HFFc6 (cell line): ENCODE data around the gene PRR33. TPM values are rescaled to one million over a fixed set of nuclear protein-coding genes. Genes with fewer than 3 reads are reported as not detected.

Experiments used
- DNase-seq: peaks from one replicate; pipeline ENCODE4 v3.0.0-alpha.2; 2018
- H3K27ac Mint-ChIP-seq: 2 replicates; pipeline ENCODE4 v1.8.0; 2020; ENCODE audit warnings: mild to moderate bottlenecking, mixed read lengths
- H3K27me3 Mint-ChIP-seq: 2 replicates; pipeline ENCODE4 v1.8.0; 2021; ENCODE audit warnings: mild to moderate bottlenecking, moderate library complexity, mixed read lengths; ENCODE audit not compliant: insufficient read depth
- H3K36me3 Mint-ChIP-seq: 2 replicates; pipeline ENCODE4 v1.8.0; 2021; ENCODE audit warnings: low read depth, mixed read lengths
- H3K4me1 Mint-ChIP-seq: 2 replicates; pipeline ENCODE4 v1.8.0; 2020; ENCODE audit warnings: low read depth, mixed read lengths
- H3K4me3 Mint-ChIP-seq: 2 replicates; pipeline ENCODE4 v1.8.0; 2020; ENCODE audit warnings: mild to moderate bottlenecking, moderate library complexity, mixed read lengths
- H3K9me3 Mint-ChIP-seq: 2 replicates; pipeline ENCODE4 v1.8.0; 2020; ENCODE audit warnings: mild to moderate bottlenecking, mixed read lengths
- CTCF ChIP-seq: fragments of 200-600 bp; sonication (generic); IDR thresholded peaks from 2 replicates; pipeline ENCODE4 v1.5.0; 2021; ENCODE audit warnings: antibody characterized with exemption, mild to moderate bottlenecking
- total RNA-seq, 6 experiments: library from RNA; stranded (reverse); fragmentation: NEBNext Ultra II Directional; extraction: Animal tissue kit (Norgen Biotek cat#: 25700); gene quantifications; 2 replicates in 1 of 6; 3 replicates in 5 of 6; pipeline ENCODE4 v1.2.3, GENCODE V29; 2021

The PRR33 gene
- total RNA-seq, 6 experiments from 2014 or later, result not detected

DNA sequence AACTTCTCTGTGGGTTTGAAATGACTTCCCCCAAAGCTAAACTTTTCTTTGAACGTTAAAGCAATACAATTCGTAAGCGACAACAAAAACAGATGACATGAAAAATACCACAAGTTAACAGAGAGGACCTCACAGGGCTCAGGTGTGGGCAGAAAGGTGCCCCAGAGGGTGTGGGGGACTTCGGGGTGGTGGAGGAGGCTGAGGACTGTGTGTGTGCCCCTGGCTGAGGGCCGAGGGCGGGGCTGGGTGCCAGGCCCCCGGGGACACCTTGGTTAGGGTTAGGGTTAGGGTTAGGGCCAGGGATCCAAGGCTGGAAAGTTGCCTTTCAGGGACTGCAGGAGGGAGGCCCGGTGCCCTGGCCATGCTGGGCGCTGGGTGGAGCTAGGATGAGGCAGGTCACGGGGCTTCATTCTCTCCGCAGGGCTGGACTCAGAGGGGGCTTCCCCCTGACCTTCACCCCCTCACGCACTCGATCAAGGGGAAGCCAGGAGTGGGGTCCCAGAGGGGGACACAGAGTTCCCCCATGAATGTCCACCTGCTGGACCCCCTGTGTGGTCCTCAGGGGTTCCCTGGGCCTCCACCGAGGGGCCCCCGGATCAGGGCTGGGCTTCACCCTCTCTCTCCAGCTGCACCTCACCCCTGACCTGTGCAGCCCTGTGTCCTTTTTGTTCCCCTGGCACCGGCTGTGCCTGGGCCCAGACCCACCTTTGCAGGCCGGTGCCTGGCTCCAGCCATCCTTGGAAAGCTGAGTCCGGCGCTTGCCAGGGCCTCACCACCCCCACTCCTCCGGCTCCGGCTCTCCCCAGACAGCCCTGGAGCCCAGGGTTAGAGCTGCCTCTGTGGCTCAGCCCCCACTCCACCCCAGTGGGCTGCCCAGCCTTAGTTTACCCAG is 45.9 kb downstream of the PRR33 start:
- H3K36me3 Mint-ChIP-seq, result no peaks in the 10 kb centered on the region
- H3K27me3 Mint-ChIP-seq, result peaks cover 38% of the 10 kb centered on the region
- DNase-seq, result no peak
- no peaks in the 10 kb centered on the region; the same call in 1 of the 2 replicates for H3K4me1 Mint-ChIP-seq
- no peak overlapping the region for H3K27ac Mint-ChIP-seq
- TF ChIP-seq CTCF, result no peak
- H3K9me3 Mint-ChIP-seq, result no peaks in the 10 kb centered on the region
- no peak overlapping the region for H3K4me3 Mint-ChIP-seq

GRCh38 chr11:1845095-1845429 is 46.6 kb downstream of the PRR33 start:
- H3K9me3 Mint-ChIP-seq, result no peaks in the 10 kb centered on the region
- H3K36me3 Mint-ChIP-seq, result no peaks in the 10 kb centered on the region
- peaks cover 38% of the 10 kb centered on the region for H3K27me3 Mint-ChIP-seq
- no peaks in the 10 kb centered on the region; the same call in 1 of the 2 replicates for H3K4me1 Mint-ChIP-seq
- no peak overlapping the region for H3K27ac Mint-ChIP-seq
- DNase-seq, result no peak
- H3K4me3 Mint-ChIP-seq, result no peak overlapping the region
- TF ChIP-seq CTCF, result no peak

DNA sequence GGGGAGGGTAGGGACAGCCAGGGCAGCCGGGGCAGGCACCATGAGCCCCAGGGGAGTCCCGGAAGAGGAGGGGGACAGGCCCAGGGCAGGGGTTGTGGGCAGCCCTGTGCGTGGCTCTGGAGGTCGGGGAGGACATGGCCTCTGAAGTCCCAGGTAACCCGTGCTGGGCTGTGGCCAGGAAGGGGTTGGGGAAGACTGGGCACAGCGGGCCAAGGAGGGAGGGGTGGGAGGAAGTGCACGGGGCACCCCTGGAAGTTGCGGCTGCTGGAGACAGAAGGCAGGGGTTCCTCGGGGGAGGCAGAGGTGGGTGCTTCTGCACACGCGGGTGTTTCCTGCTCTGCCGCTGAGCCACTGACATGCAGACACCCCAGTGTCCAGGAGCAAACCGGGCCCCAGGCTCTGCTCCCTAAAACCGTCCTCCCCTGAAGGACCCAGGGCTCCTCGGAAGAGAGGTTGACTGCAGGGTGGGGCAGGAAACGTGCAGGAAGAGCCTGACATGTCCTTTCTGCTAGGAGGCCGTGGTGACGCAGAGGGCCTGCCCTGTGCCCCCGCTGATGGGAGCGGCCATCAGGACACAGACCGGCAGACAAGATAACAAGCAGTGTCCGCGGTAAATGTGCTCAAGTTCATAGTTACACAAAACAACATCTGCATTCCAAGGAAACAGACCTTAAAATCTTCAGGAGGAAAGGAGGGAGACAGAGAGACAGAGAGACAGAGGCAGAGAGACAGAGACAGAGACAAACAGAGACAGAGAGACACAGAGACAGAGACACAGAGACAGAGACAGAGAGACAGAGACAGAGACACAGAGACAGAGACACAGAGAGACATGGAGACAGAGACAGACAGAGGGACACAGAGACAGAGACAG is 47.2 kb downstream of the PRR33 start:
- Mint-ChIP-seq H3K27me3 (peaks cover 38% of the 10 kb centered on the region), H3K27ac (no peak overlapping the region), H3K4me1 (no peaks in the 10 kb centered on the region; the same call in 1 of the 2 replicates), H3K4me3 (no peak overlapping the region), H3K9me3 (no peaks in the 10 kb centered on the region), H3K36me3 (no peaks in the 10 kb centered on the region)
- no peak for TF ChIP-seq CTCF
- no peak for DNase-seq

GRCh38 chr11:1843796-1844195 is 47.9 kb downstream of the PRR33 start:
- Mint-ChIP-seq H3K27ac (no peak overlapping the region), H3K4me1 (no peaks in the 10 kb centered on the region; the same call in 1 of the 2 replicates), H3K36me3 (no peaks in the 10 kb centered on the region), H3K9me3 (no peaks in the 10 kb centered on the region), H3K4me3 (no peak overlapping the region), H3K27me3 (peaks cover 33% of the 10 kb centered on the region)
- no peak for TF ChIP-seq CTCF
- no peak for DNase-seq

DNA sequence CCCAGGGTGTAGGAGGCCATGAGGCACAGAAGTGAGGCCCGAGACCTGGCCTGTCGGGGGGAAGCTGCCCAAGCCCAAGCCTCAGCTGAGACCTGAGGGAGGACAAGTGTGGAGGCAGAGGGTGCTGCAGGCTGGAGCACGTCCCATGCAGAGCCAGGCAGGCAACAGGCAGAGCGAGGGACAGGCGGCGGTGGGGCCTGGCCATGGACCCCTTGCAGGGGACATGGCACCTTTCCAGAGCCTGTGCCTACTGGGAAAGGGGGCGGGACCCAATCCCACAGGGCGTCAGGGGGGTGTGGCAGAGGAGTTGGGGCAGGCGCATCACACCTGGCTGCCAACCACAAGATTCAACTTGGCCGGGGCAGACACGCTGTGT is 48.6 kb downstream of the PRR33 start:
- TF ChIP-seq CTCF, result no peak
- no peaks in the 10 kb centered on the region; the same call in 1 of the 2 replicates for H3K4me1 Mint-ChIP-seq
- H3K4me3 Mint-ChIP-seq, result no peak overlapping the region
- peaks cover 31% of the 10 kb centered on the region for H3K27me3 Mint-ChIP-seq
- no peaks in the 10 kb centered on the region for H3K9me3 Mint-ChIP-seq
- no peak for DNase-seq
- no peaks in the 10 kb centered on the region for H3K36me3 Mint-ChIP-seq
- no peak overlapping the region for H3K27ac Mint-ChIP-seq
